GM19099 (cell line): ENCODE measurements around the gene KAZN.

Experiments used
- POLR2A ChIP-seq: IDR thresholded peaks from 3 replicates; pipeline ENCODE4 v1.6.1; 2011; ENCODE audit warnings: low read depth; ENCODE audit not compliant: insufficient read length; ENCODE audit errors: extremely low read depth

Gene KAZN

GRCh38 chr1:15005116-15005515, 406.6 kb downstream of the KAZN start:
- no peak for TF ChIP-seq POLR2A

GRCh38 chr1:15007368-15007767, 408.9 kb downstream of the KAZN start:
- TF ChIP-seq POLR2A, result no peak

DNA sequence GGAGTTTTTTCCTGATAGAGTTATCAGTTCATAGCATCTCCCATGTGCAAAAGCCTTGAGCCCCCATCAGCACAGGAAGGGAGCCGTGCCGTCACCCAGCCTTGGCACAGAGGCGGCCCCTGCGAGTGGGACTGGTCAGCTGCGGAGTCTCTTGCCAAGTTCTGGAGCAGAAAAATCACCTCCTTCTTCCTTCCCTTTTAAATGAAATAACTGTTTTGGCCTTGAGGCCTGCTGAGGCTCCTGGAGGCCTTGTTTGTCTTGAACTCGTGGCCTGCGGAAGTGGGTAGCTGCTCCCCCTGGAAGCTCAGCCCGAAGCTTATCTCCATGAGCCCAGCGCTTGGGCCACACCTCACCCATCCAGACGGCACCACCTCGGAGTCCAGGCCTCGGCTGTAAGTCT, 409.4 kb downstream of the KAZN start:
- TF ChIP-seq POLR2A, result no peak

DNA sequence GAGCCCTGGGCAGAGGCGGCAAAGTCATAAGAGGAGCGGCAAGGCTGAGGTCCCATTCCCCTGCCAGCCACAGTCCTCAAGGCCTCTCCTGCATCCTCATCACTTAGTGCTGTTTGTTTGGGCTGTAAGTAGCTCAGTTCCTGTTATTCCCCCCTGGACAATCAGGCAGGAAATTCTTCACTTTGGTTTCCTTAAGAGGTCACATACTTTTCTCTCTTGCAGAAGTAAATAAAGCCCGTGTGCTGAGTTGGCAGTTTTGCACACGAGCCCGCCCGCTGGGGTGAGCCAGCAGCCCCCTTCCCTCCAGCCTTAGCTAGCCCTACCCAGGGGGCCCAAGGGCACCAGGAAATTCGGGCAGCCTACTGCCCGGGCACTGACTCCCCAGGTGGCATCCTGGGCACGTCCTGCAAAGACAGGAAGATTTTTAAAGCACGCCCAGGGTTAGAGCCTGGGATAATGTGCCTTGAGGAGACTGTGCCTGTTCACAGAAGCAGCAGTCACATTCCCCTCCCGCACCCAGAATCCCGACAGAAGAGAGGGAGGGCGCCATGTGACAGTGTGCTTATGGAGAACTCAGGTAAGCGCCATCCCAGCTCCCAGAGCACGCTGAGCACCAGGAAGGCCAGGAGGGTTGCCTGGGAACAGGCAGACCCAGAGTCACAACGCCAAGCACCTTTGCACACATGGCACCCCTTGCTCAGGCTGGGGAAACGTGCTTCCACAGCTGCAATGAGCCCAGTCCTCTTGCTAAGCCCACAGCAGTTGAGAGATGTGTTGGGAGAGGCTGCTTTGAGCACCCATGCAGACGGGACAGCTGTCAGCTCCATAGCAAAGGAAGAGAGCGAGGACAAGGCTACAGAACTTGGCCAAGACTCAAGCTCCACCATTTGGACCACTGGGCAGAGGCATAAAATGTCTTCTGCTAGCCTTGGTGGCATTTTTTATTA, 410.6 kb downstream of the KAZN start:
- no peak for TF ChIP-seq POLR2A

DNA sequence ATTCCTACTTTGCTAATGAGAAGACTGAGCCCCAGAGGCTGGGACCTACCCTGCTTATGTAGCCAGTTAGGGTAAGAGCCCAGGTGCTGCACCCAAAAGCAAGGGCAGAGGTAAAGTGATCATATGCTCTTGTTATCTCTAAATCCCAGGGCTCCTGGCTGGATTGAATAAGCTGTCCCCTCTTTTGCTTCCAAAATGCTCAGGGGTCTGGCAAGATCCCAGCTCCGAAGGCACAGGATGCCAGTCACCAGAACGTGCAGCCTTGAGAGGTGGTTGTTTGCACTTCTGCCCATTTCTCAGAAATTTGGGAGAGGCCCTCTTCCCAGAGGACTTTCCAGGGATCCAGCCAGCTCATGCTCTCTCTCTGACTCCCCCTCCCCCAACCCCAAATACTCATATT, 412.7 kb downstream of the KAZN start:
- TF ChIP-seq POLR2A, result no peak

DNA sequence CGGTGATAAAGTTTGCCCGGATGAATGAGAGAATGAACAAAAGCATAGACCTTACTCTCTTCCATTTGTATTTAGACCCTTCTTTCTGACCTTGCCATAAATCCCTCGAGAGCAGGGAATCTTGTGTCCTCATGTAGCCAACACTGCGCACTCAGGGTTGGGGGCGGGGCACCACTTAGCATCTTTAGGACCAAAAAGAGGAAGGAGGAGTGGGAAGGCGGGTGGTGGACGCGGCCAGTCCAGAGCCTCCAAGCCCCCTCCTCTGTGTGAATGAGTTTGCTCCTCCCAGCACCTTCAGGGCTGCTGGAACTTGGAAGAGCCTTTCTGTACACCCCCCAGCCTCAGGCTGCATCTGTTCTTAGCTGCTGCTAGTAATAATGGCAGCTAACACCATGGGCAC, 413.2 kb downstream of the KAZN start:
- no peak for TF ChIP-seq POLR2A

DNA sequence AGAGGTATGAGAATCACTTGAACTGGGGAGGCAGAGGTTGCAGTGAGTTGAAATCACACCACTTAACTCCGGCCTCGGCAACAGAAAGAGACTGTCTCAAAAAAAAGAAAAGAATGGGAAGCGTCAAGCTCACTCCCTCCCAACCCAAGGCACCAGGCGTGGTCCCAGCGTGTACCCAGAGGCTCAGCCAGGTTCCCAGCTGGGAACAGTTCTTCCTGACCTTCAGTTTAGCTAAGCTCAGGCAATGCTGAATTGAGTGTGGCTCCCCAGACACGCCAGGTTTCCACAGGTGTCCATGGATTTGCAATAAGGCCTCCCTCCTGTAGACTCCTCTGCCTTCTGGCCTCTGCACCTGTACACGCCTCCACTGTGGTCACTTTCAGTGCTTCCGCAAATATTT, 414.3 kb downstream of the KAZN start:
- TF ChIP-seq POLR2A, result no peak

GRCh38 chr1:15013767-15014166, 415.3 kb downstream of the KAZN start:
- TF ChIP-seq POLR2A, result no peak

- TF ChIP-seq POLR2A, result no peak
Measured at GRCh38 chr1:15014516-15014915, 416.0 kb downstream of the KAZN start.

DNA sequence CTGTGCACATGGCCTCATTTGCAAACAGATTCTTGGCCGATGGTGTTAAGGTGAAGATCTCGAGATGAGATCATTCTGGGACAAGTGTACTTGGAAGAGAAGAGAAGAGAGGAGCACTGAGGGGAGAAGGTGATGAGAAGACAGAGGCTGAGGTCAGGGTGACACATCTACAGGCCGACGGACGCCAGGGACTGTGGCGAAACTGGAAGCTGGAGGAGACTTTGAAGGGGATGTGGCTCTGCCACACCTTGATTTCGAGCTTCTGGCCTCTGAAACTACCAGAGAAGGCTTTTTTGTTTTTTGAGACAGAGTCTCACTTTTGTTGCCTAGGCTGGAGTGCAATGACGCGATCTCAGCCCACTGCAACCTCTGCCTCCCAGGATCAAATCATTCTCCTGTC, 417.5 kb downstream of the KAZN start:
- no peak for TF ChIP-seq POLR2A

DNA sequence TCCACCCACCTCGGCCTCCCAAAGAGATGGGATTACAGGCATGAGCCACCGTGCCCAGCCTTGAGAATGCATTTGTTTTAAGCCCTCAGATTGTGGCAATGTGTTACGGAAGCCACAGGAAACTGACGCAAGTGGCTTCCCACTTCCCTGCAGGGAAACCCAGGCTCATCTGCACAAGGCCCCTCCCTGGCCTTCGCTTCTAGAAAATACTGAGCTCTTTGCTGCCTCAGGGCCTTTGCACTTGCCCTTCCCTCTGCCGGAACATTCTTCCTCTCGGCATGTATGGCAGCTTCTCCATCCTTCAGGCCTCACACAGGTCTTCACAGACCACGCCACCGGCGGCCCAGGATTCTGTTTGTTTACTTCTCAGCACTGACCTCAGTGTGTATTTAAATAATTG, 418.0 kb downstream of the KAZN start:
- no peak for TF ChIP-seq POLR2A

DNA sequence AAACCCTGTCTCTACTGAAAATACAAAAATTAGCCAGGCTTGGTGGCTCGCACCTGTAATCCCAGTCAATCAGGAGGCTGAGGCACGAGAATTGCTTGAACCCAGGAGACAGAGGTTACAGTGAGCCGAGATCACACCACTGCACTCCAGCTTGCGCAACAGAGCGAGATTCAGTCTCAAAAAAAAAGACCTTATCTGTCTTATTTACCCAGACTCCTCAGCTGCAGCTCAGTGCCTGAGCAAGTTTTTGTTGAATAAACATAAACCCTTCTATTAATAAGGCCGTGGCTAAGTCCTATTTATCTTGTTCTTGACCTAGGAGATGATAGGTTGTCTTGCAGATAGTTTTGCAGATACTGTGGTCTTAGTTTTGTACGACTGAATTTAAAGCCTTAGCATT, 418.6 kb downstream of the KAZN start:
- TF ChIP-seq POLR2A, result no peak

GRCh38 chr1:15018767-15019166, 420.3 kb downstream of the KAZN start:
- TF ChIP-seq POLR2A, result no peak

GRCh38 chr1:15020943-15021745, 422.7 kb downstream of the KAZN start:
- TF ChIP-seq POLR2A, result no peak

DNA sequence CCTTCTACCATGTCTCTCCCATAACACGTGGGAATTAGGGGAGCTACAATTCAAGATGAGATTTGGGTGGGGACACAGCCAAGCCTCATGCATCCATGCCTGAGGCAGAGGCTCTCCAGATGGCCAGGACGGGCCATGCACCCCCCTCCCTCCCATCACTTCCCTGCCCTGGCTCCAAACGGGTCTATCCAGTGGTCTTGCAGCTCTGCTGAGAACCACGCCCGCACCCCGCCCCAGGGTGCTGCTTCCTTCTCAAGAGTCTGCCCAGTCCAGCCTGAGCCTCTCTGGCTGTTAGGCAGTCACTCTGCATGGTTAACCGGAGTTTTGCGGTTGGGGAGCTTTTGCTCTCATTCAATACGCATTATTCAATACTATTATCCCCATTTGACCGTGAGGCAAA, 423.6 kb downstream of the KAZN start:
- TF ChIP-seq POLR2A, result no peak

DNA sequence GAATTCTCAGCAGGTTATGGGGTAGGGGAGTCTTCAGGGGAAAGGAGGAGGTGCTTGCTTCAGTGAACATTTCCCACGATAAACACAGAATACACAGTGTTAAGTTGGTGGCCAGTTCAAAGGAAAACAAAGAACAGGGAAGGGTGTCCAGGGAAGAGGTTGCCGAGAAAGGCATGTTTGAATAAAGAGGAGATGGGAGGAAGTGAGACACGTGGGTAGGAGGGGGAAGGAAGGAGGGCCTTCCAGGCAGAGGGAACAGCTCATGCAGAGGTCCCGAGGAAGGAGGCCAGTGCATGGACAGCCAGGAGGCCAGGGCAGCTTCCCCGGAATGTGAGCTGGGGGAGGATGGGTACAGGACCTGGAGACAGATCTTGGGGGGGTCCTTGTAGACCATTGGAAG, 424.7 kb downstream of the KAZN start:
- no peak for TF ChIP-seq POLR2A
